GM23338 (cell line): ENCODE results near the gene C4orf54. TPM values are rescaled to one million over a fixed set of nuclear protein-coding genes. Genes with fewer than 3 reads are reported as not detected.

Experiments used
- ATAC-seq: fragments of 200-7000 bp; cut with Tn5 transposase; 3 replicates; pipeline ENCODE4 v1.9.1; 2020
- DNase-seq: peaks from one replicate; pipeline ENCODE4 v3.0.0-alpha.2; 2015; ENCODE audit warnings: low spot score
- H2AFZ ChIP-seq: fragments of 200-600 bp; sonication (generic); 2 replicates; pipeline ENCODE4 v1.8.0; 2016; ENCODE audit warnings: antibody characterized with exemption, mild to moderate bottlenecking, moderate library complexity
- H3F3A ChIP-seq: fragments of 200-600 bp; sonication (generic); replicated peaks from 2 replicates; pipeline ENCODE4 v1.8.0; 2017; ENCODE audit warnings: antibody characterized with exemption, mixed run types, low read depth
- H3K27ac ChIP-seq: fragments of 200-600 bp; sonication (generic); 2 replicates; pipeline ENCODE4 v1.6.1; 2016; ENCODE audit warnings: low read depth
- H3K27me3 ChIP-seq: fragments of 200-600 bp; sonication (generic); 2 replicates; pipeline ENCODE4 v1.8.0; 2016; ENCODE audit warnings: mild to moderate bottlenecking, mixed run types, moderate library complexity; ENCODE audit not compliant: insufficient read depth
- H3K36me3 ChIP-seq: fragments of 200-600 bp; sonication (generic); 2 replicates; pipeline ENCODE4 v1.8.0; 2016; ENCODE audit warnings: mild to moderate bottlenecking; ENCODE audit not compliant: insufficient read depth
- H3K4me1 ChIP-seq: fragments of 200-600 bp; sonication (generic); 2 replicates; pipeline ENCODE4 v1.8.0; 2016; ENCODE audit warnings: mild to moderate bottlenecking, moderate library complexity; ENCODE audit not compliant: insufficient read depth
- H3K4me2 ChIP-seq: fragments of 200-600 bp; sonication (generic); 2 replicates; pipeline ENCODE4 v1.7.1; 2017; ENCODE audit warnings: mixed run types
- H3K4me3 ChIP-seq: fragments of 200-600 bp; sonication (generic); 2 replicates; pipeline ENCODE4 v1.6.1; 2016; ENCODE audit warnings: mixed run types
- H3K79me2 ChIP-seq: fragments of 200-600 bp; sonication (generic); replicated peaks from 2 replicates; pipeline ENCODE4 v1.8.0; 2017; ENCODE audit warnings: mild to moderate bottlenecking; ENCODE audit not compliant: insufficient read depth
- H3K9me2 ChIP-seq: fragments of 200-600 bp; sonication (generic); 2 replicates; pipeline ENCODE4 v1.8.0; 2017; ENCODE audit not compliant: insufficient read depth
- H4K20me1 ChIP-seq: fragments of 200-600 bp; sonication (generic); replicated peaks from 2 replicates; pipeline ENCODE4 v1.8.0; 2017; ENCODE audit warnings: mild to moderate bottlenecking; ENCODE audit not compliant: insufficient read depth
- H3K27ac Mint-ChIP-seq: 2 replicates; pipeline ENCODE4 v1.8.0; 2020; ENCODE audit warnings: inconsistent platforms, mild to moderate bottlenecking, moderate library complexity, mixed read lengths
- H3K27me3 Mint-ChIP-seq: 3 replicates; pipeline ENCODE4 v1.8.0; 2022; ENCODE audit warnings: low read depth, mild to moderate bottlenecking, moderate library complexity, mixed read lengths, inconsistent platforms; ENCODE audit not compliant: insufficient read depth, poor library complexity
- H3K36me3 Mint-ChIP-seq: 3 replicates; pipeline ENCODE4 v1.8.0; 2021; ENCODE audit warnings: low read depth, mild to moderate bottlenecking, inconsistent platforms, moderate library complexity, mixed read lengths
- H3K4me1 Mint-ChIP-seq: 3 replicates; pipeline ENCODE4 v1.8.0; 2020; ENCODE audit warnings: mild to moderate bottlenecking, inconsistent platforms, mixed read lengths
- H3K4me3 Mint-ChIP-seq: 3 replicates; pipeline ENCODE4 v1.8.0; 2021; ENCODE audit warnings: moderate library complexity, mild to moderate bottlenecking, inconsistent platforms, mixed read lengths
- H3K9me3 Mint-ChIP-seq: 3 replicates; pipeline ENCODE4 v1.8.0; 2020; ENCODE audit warnings: moderate library complexity, mild to moderate bottlenecking, inconsistent platforms, mixed read lengths
- CREB1 ChIP-seq: fragments of 250-450 bp; sonication (Bioruptor Pico); IDR thresholded peaks from 2 replicates; pipeline ENCODE4 v1.5.0; 2020; ENCODE audit warnings: low read depth, mild to moderate bottlenecking, moderate library complexity
- CTCF ChIP-seq, 2 experiments: fragments of 200-600 bp in 1 of 2; sonication (generic) in 1 of 2; conservative IDR thresholded peaks; 2 replicates each; pipeline versions ENCODE4 v1.5.1 to v1.6.1; 2016 to 2017; ENCODE audit warnings: antibody characterized with exemption in 2 of 2, low read depth in 2 of 2, mild to moderate bottlenecking in 2 of 2, moderate library complexity in 1 of 2
- ETS1 ChIP-seq: IDR thresholded peaks from 2 replicates; pipeline ENCODE4 v1.6.1; 2016; ENCODE audit warnings: antibody characterized with exemption
- EZH2 ChIP-seq: fragments of 200-600 bp; sonication (generic); IDR thresholded peaks from one replicate; pipeline ENCODE4 v1.8.0; 2017; ENCODE audit warnings: antibody characterized with exemption, mild to moderate bottlenecking, low read depth; ENCODE audit not compliant: unreplicated experiment
- EZH2phosphoT487 ChIP-seq: fragments of 200-600 bp; sonication (generic); IDR thresholded peaks from one replicate; pipeline ENCODE4 v1.8.1; 2018; ENCODE audit warnings: antibody characterized with exemption; ENCODE audit not compliant: unreplicated experiment
- JUNB ChIP-seq: IDR thresholded peaks from one replicate; pipeline ENCODE4 v1.6.1; 2016; ENCODE audit warnings: antibody characterized with exemption; ENCODE audit not compliant: unreplicated experiment
- NANOG ChIP-seq: IDR thresholded peaks from 2 replicates; pipeline ENCODE4 v1.6.1; 2016; ENCODE audit warnings: antibody characterized with exemption, borderline replicate concordance
- POLR2AphosphoS5 ChIP-seq: IDR thresholded peaks from 2 replicates; pipeline ENCODE4 v1.6.1; 2016; ENCODE audit warnings: antibody characterized with exemption, low read depth
- REST ChIP-seq: IDR thresholded peaks from one replicate; pipeline ENCODE4 v1.6.1; 2018; ENCODE audit warnings: antibody characterized with exemption; ENCODE audit not compliant: unreplicated experiment
- STAT1 ChIP-seq: IDR thresholded peaks from one replicate; pipeline ENCODE4 v1.6.1; 2016; ENCODE audit warnings: antibody characterized with exemption; ENCODE audit not compliant: unreplicated experiment
- ZNF114 ChIP-seq: fragments of 250-450 bp; sonication (Bioruptor Pico); IDR thresholded peaks from 2 replicates; pipeline ENCODE4 v1.5.0; 2020; ENCODE audit warnings: mild to moderate bottlenecking, moderate library complexity
- ZNF331 ChIP-seq: fragments of 250-450 bp; sonication (Bioruptor Pico); IDR thresholded peaks from 2 replicates; pipeline ENCODE4 v1.5.0; 2020; ENCODE audit warnings: low read depth, mild to moderate bottlenecking, moderate library complexity
- ZNF462 ChIP-seq: fragments of 250-450 bp; sonication (Bioruptor Pico); IDR thresholded peaks from 2 replicates; pipeline ENCODE4 v1.5.0; 2020; ENCODE audit warnings: mild to moderate bottlenecking, moderate library complexity
- polyA plus RNA-seq: library from polyadenylated mRNA; unstranded; fragments of >200 nt; fragmentation: Nextera tagmentation; extraction: Ambion mirVana; gene quantifications from 2 replicates; pipeline ENCODE4 v1.2.1, GENCODE V29; 2016
- total RNA-seq: library from RNA; depleted of rRNA; stranded (reverse); fragments of >200 nt; shearing (Covaris generic); gene quantifications from 2 replicates; pipeline ENCODE4 v1.2.3, GENCODE V29; 2014

C4orf54 gene
- total and polyA plus RNA-seq, 2 experiments from 2014 or later = 0.03 TPM; not detected in 1

GRCh38 chr4:99649778-99650177, 7.8 kb downstream of the C4orf54 start:
- TF ChIP-seq POLR2AphosphoS5 (no peak), ETS1 (no peak), ZNF462 (CRISPR knock-in tag) (no peak), NANOG (no peak), JUNB (no peak), ZNF114 (CRISPR knock-in tag) (no peak), CREB1 (CRISPR knock-in tag) (no peak), EZH2phosphoT487 (no peak), REST (no peak), CTCF (conservative IDR thresholded peaks at IDR 0.05; ENCODE audit: low read depth in 2 of 2) (no peak), ZNF331 (CRISPR knock-in tag) (no peak), EZH2 (no peak), STAT1 (no peak)
- H3K9me2 ChIP-seq = no peaks in the 10 kb centered on the region
- H3F3A ChIP-seq = no peaks in the 10 kb centered on the region
- Mint-ChIP-seq H3K4me1 (peaks cover 22% of the 10 kb centered on the region), H3K4me3 (no peak overlapping the region), H3K9me3 (no peaks in the 10 kb centered on the region), H3K36me3 (no peaks in the 10 kb centered on the region), H3K27me3 (peaks cover 24% of the 10 kb centered on the region), H3K27ac (no peak overlapping the region)
- H3K27me3 ChIP-seq = 0 out of 2 replicates have a peak, but pooled peaks cover 3% of the 10 kb centered on the region
- H3K27ac ChIP-seq = no peak overlapping the region
- H3K36me3 ChIP-seq = no peaks in the 10 kb centered on the region
- no peak overlapping the region for H3K4me3 ChIP-seq
- H3K4me2 ChIP-seq = no peak overlapping the region
- peaks cover 13% of the 10 kb centered on the region for H3K4me1 ChIP-seq
- H4K20me1 ChIP-seq = no peaks in the 10 kb centered on the region
- no peak overlapping the region for H2AFZ ChIP-seq
- no peak for ATAC-seq
- no peaks in the 10 kb centered on the region for H3K79me2 ChIP-seq
- DNase-seq = no peak
